Stimulated activated CD4-positive, alpha-beta T cell treated with anti-CD3 and anti-CD28 coated beads, TNF-alpha, amount 100 ng/mL, for 4 hours (primary cell): ENCODE data around the gene C1QL1.
"Not testable (repeated sequence)": the region's sequence is repeated elsewhere in the genome, so short reads cannot be mapped to it uniquely, and the experiment has no call there.

Experiments used
- DNase-seq, 3 experiments: peaks; one replicate each; pipeline ENCODE4 v3.0.0-alpha.2; 2020; ENCODE audit warnings: low read depth in 3 of 3

The C1QL1 gene

DNA sequence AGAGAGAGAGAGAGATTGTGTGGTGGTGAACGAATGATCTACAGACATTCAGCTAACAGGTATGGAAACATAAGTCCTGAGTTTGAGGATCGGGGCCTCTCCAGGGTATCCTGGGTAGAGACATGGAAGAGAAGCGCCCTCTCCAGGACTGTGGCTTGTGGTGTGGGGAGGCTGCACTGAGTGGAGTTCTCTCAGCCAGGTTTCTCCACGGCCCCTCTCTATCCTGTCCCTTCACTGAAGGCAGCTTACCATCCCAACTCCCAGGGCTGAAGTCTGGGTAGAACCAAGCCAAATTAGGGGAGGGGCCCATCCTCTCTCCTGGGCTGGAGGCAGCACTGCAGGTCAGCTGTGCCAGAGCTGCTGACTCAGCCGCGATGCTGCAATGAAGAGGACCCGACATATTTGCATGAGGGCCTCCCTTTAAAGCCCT, 6.2 kb downstream of the C1QL1 start:
- no peak for DNase-seq

DNA sequence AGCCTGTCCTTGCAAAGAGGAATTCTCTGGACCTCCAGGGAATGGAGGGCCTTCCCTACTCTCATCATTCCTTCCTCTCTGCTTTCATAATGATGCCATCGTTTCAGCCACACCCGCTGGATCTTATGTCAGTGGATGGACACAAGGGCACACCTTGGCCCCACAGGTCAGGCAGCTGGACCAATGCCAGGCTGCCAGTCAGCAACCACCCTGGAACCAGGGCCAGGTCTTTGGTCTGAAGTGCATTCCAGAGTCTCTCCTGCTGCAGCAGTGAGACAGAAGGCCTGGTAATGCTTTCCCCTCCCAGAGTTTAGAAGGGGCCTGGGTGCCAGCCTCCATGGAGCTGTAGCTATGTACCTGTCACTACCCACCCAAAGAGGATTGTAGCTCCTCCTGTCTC, 7.4 kb downstream of the C1QL1 start:
- no peak for DNase-seq

GRCh38 chr17:44959821-44960531, 8.1 kb downstream of the C1QL1 start:
- peak in 2 of 3 experiments; percentile 23 to 49 for DNase-seq

- no peak for DNase-seq
These were observed 10.8 kb downstream of the C1QL1 start for GRCh38 chr17:44956998-44957981.

DNA sequence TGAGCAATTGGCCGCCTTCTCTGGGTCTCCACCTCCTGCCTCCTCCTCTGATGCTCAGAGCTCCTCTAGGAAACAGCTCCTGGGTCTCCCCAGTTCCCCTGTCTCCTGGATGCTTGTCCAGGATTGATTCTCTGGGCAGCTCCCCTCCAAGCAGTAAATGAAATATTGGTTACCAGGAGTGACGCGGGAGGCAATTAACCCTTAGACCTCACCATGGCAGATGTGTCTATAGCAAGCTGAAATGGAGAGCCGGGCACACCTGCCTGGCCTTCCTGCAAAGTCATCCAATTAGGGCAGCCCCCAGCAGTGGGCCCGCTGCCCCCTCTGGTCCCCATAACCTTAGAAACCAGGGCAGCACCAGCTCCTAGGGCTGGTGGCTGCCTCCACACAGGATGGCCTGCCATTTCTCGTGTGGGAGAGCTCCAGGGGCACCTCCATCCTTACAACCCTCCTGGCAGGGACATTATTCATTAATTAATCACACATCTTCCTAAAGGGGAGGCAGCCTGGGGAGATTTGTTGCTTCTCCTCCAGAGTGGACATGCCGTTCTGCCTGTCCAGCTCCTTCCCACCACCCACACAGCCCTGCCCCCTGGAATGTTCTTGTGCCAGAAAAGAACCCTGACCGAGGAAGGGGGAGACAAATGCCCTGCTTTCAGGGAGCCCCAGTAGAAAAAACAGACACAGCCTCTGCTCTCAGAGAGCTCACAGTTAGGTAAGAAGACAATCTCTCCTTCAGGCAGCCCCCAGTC, 12.3 kb downstream of the C1QL1 start:
- no peak for DNase-seq

- no peak for DNase-seq
These were observed 15.1 kb downstream of the C1QL1 start for GRCh38 chr17:44952946-44953475.

DNA sequence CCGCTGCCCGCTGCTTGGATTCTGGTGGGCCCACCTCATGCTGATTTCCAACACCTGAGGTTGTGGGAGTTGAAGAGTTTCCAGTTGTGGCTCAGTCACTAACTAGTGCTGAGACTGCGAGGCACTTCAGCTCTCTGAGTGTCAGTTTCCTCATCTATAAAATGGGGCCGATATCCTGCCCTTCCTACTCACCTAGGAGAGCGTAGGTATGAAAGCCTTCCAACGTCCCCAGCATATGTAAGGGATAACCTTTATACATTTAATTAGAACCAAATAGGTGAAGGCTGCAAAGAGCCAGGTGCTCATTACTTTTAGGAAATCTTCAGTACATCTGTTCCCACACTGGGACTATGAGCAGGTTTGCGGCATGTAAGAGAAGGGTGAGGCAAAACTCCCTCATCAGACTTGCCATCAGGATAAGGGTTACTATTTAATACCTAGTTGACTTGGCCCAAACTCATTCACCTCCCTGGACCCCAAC, 19.7 kb downstream of the C1QL1 start:
- DNase-seq, result no peak

DNA sequence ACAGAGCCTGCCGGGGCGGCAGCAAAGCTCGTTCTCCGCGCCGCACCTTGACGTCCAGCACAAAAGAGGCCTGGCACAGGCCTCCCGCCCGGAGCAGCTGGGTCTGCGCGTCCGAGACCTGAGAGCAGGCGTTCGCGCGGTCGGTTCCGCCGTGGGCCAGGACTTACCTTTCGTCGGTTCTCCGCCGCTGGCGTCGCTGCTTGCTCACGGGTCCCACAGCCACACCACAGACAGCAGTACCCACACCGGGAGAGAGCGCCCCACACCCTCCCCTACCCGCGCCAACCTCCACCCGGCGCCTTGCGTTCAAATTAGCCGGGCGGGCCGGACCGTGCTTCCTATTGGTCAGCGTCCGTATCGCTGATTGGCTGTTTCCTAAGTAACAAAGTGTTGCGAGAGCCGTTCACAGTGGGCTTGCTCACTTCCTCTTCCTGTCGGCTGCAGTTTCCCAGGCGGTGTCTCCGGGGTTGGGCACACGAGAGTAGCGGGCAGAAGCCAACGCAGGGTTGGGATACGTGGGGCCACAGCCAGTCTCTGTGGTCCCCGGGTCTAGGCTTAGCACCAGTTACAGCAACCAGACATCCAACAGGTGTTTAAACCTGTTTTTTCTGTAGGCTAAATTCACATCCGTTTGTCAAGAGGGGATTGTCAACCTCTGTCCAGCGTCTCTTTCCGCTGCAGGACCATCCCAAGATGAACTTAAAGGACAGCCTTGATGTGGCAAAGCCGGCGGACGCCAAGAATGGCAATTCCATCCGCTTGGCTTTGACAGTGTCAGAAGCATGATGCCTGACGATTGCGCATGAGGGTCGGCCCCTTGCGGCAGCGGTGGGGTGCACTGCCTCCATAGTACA, 20.4 kb downstream of the C1QL1 start, which contains the start of gene KIF18B:
Gene KIF18B (minus strand): TSS at position 313 of the 854 bp plus-strand sequence. CDS start 11,429 bp downstream, outside the sequence.
- peak; percentile 70 to 78 (median 75) for DNase-seq

- DNase-seq, result not testable (repeated sequence)
These were observed 22.5 kb downstream of the C1QL1 start for GRCh38 chr17:44945652-44946051.

DNA sequence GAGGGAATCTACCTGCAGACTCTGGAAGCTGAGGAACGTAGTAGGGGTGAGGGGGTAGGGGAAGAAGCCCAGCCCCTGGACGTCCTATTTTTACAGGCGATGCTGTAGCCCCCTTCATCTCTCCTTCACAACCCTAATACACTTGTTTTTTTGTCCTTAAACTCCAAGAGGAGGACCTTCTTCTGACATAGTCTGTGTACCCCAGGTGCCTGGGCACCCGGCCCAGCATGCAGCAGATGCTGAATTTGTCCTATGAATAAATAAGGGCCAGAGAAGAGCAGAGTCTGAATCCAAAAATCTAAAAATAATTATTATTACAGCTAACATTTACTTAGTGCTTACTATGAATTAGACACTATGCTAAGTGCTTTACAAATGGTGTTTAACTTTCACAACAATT, 25.6 kb downstream of the C1QL1 start:
- DNase-seq, result no peak

- DNase-seq, result no peak
These were observed 26.3 kb downstream of the C1QL1 start for GRCh38 chr17:44941712-44942331.

- DNase-seq, result no peak
These were observed 27.3 kb downstream of the C1QL1 start for GRCh38 chr17:44940768-44941167.

GRCh38 chr17:44940317-44940716, 27.8 kb downstream of the C1QL1 start:
- no peak for DNase-seq

GRCh38 chr17:44935116-44935515, 33.0 kb downstream of the C1QL1 start:
- no peak for DNase-seq

GRCh38 chr17:44934745-44935105, 33.4 kb downstream of the C1QL1 start:
- no peak for DNase-seq

DNA sequence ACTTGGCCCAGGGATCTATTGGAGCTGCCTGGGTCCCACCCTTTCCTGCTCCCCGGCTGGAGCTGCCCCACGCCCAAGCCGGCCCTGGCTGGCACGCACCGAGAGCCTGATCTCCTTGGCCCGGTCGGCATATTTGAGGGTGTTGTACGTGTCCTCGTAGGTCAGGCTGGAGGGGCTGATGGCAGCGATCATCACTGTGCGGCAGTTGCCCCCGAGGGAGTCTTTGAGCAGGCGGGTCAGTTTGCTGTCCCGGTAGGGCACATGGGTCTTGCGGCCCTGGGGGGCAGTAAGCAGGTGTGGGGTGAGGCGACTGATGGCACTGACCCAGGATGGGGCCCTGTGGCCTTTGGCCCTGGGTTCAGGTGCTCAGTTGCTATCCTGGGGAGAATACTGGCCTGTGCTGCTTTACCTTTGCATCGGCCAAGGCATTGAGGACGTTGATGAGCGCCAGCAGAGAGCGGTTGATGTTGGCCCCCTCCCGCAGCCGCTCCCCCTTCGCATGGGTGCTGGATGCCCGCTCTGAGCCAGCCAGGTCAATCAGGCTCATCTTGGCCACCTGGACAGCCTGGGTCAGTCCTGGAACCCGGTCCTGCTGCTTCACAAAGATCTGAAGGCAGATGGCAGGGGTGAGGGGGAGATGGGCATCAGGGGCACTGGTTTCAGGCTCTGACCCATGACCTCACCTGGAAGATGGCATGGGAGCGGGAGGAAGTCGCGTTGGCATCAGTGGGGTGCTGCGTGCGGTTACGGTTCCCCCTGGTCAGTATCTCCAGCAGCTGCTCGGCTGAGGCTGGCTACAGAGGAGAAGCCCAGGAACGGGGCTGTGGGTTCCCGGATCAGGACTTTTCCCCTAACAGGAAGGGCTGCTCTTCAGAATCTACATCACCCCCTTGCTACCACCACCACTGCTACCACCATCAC, 34.0 kb downstream of the C1QL1 start:
- no peak for DNase-seq

- no peak for DNase-seq
These were observed 35.4 kb downstream of the C1QL1 start for GRCh38 chr17:44932787-44933097.

DNA sequence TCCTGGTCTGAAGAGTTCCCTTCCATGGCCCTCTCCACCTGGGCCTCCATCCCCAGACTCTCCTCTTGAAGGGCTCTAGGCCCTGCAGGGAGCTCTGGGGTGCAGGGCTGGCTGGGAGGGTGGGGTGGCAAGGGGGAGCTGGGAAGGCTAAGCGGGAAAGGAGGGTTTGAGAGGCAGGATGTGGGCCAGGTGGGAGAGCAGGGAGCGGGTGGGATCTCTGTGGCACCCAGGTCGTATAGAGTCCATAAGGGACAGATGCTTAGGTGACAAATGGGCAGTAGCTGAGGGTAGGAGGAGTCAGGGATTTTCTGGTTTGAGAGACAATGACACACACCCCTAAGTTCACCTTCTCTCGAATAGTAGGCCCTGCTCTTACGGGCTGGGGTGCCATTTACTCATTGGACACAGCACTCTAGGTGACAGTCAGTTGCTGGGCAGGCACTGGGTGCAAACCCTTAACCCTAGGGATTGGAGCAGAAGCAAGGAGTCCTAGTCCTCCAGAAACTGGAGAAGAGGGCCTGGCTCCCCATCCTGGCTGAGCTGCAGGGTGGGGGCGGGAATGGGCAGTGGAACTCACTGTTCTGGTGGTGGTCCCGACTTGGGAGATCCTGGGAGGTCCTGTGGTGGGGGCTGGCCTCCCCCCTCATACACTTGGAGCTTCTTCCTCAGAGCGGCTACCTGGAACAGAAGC, 35.9 kb downstream of the C1QL1 start:
- no peak for DNase-seq

DNA sequence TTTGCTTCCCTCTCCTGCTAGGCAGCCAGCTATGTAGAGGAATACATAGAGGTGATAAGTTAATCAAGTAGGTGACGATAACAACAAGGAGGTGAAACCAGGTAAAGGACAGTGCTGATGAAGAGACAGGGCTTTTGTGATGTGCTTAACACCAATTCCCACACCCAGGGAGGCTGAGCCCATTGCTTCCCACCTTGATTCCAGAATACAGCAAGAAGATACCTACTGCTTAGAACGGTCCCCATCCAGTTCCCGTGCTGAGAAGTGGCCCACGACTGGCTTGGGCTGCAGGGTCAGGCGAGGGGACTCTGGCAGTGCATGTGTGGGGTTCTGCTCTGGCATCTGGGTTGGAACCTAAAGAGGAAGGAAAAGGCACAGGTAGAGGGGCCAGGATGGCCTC, 36.7 kb downstream of the C1QL1 start:
- no peak for DNase-seq
